PC-3 (cell line): Measurements from ENCODE around the gene ATG7. TPM values are rescaled to one million over a fixed set of nuclear protein-coding genes. Genes with fewer than 3 reads are reported as not detected.

Experiments
- ATAC-seq: fragments of 200-7000 bp; cut with Tn5 transposase; 2 replicates; pipeline ENCODE4 v1.9.1; 2020; ENCODE audit warnings: mild to moderate bottlenecking, moderate library complexity
- BruUV-seq: library from RNA; stranded (reverse); fragments of 400-500 nt; replicated peaks from 2 replicates; lab custom pipeline; 2021; lab: Mats Ljungman, UMichigan
- CTCF ChIA-PET: fragments of 300-600 bp; sonication (Branson Sonifier 250); formaldehyde crosslinking; loops from one replicate; lab custom pipeline; 2022; ENCODE audit warnings: antibody characterized with exemption; lab: Charles Lee
- POLR2A ChIA-PET: fragments of 300-600 bp; sonication (Branson Sonifier 250); formaldehyde crosslinking; loops from one replicate; lab custom pipeline; 2022; ENCODE audit warnings: antibody characterized with exemption; ENCODE audit not compliant: unreplicated experiment; lab: Charles Lee
- DNase-seq: peaks from one replicate; pipeline ENCODE4 v3.0.0-alpha.2; 2015
- H2AFZ ChIP-seq: fragments of 300-600 bp; sonication (generic); 2 replicates; pipeline ENCODE4 v1.6.0; 2016; ENCODE audit warnings: antibody characterized with exemption, low read length
- H3F3A ChIP-seq: fragments of 300-600 bp; sonication (generic); one replicate; pipeline ENCODE4 v1.6.0; 2017; ENCODE audit warnings: antibody characterized with exemption, low read length, control low read depth, mild to moderate bottlenecking; ENCODE audit not compliant: unreplicated experiment
- H3K27ac ChIP-seq: fragments of 300-600 bp; sonication (generic); 2 replicates; pipeline ENCODE4 v1.5.1; 2016; ENCODE audit warnings: mild to moderate bottlenecking, low read length
- H3K27me3 ChIP-seq: fragments of 300-600 bp; sonication (generic); 2 replicates; pipeline ENCODE4 v1.6.1; 2016; ENCODE audit warnings: low read length, mixed read lengths
- H3K36me3 ChIP-seq: fragments of 300-600 bp; sonication (generic); 2 replicates; pipeline ENCODE4 v1.6.1; 2016; ENCODE audit warnings: low read depth, mixed run types, low read length, mixed read lengths
- H3K4me1 ChIP-seq: fragments of 300-600 bp; sonication (generic); 2 replicates; pipeline ENCODE4 v1.5.1; 2016; ENCODE audit warnings: low read length; ENCODE audit not compliant: insufficient read depth
- H3K4me2 ChIP-seq: fragments of 300-600 bp; sonication (generic); 2 replicates; pipeline ENCODE4 v1.6.0; 2016; ENCODE audit warnings: low read length
- H3K4me3 ChIP-seq: fragments of 300-600 bp; sonication (generic); 2 replicates; pipeline ENCODE4 v1.5.1; 2016; ENCODE audit warnings: mild to moderate bottlenecking, low read length, mixed read lengths
- H3K79me2 ChIP-seq: fragments of 300-600 bp; sonication (generic); 2 replicates; pipeline ENCODE4 v1.6.1; 2017; ENCODE audit warnings: low read length, mixed read lengths
- H3K9ac ChIP-seq: fragments of 300-600 bp; sonication (generic); 2 replicates; pipeline ENCODE4 v1.6.0; 2016; ENCODE audit warnings: mild to moderate bottlenecking, low read length
- H3K9me2 ChIP-seq: fragments of 300-600 bp; sonication (generic); replicated peaks from 2 replicates; pipeline ENCODE4 v1.6.1; 2016; ENCODE audit warnings: mixed run types, low read length, mixed read lengths
- H3K9me3 ChIP-seq: fragments of 300-600 bp; sonication (generic); 2 replicates; pipeline ENCODE4 v1.6.1; 2016; ENCODE audit warnings: low read length, mixed read lengths
- H4K20me1 ChIP-seq: fragments of 300-600 bp; sonication (generic); 2 replicates; pipeline ENCODE4 v1.6.1; 2016; ENCODE audit warnings: low read length, mixed read lengths
- EZH2 ChIP-seq: fragments of 300-600 bp; sonication (generic); IDR thresholded peaks from one replicate; pipeline ENCODE4 v1.6.1; 2017; ENCODE audit warnings: antibody characterized with exemption, mild to moderate bottlenecking, low read length; ENCODE audit not compliant: unreplicated experiment
- EZH2phosphoT487 ChIP-seq: fragments of 300-600 bp; sonication (generic); IDR thresholded peaks from 2 replicates; pipeline ENCODE4 v1.6.1; 2018; ENCODE audit warnings: mild to moderate bottlenecking, antibody characterized with exemption, low read length, borderline replicate concordance
- intact Hi-C: fragments of 100-400 bp; cut with micrococcal nuclease; formaldehyde crosslinking; loops from 2 replicates; pipeline ENCODE4 v1.9.0; 2023
- total RNA-seq: library from RNA; depleted of rRNA; stranded (reverse); fragments of >200 nt; gene quantifications from 2 replicates; pipeline ENCODE4 v1.2.3, GENCODE V29; 2014; rRNA removed
- TF ChIP-seq, protein P1 (sequence below): fragments of 300-600 bp; sonication (generic); conservative IDR thresholded peaks from 2 replicates; pipeline ENCODE4 v1.5.1; 2017; ENCODE audit warnings: antibody characterized with exemption, low read depth, mild to moderate bottlenecking, low read length

Gene ATG7
- total RNA-seq, 1 experiment from 2014 or later = 36.5 TPM

DNA sequence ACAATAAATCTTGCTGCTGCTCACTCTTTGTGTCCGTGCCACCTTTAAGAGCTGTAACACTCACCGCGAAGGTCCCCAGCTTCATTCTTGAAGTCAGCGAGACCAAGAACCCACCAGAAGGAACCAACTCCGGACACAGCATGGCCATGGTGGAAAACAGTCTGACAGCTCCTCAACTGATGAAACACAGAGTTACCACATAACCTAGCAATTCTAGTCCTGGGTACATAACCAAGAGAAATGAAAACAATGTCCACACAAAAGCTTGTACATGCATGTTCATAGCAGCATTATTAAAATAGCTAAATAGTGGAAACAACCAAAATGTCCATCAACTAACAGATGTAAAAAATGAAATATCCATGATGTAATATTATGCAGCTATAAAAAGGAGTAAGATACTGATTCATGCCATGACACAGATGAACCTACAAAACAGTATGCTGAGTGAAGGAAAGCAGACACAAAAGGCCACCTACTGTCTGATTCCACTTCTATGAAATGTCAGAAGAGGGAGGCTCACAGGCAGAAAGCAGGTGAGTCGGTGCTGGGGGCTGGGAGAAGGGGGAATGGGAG, 334.8 kb downstream of the ATG7 start:
- Histone ChIP-seq H3K9me3 (no peaks in the 10 kb centered on the region), H3K27me3 (no peaks in the 10 kb centered on the region), H3K79me2 (peaks cover 97% of the 10 kb centered on the region), H3K36me3 (peaks cover 2% of the 10 kb centered on the region; the same call in 1 of the 2 replicates), H2AFZ (no peak overlapping the region), H3K4me1 (peaks cover 20% of the 10 kb centered on the region), H3K4me2 (no peak overlapping the region), H3K9me2 (no peaks in the 10 kb centered on the region), H3K9ac (no peak overlapping the region), H3K4me3 (no peak overlapping the region), H3K27ac (no peak overlapping the region), H3F3A (no peaks in the 10 kb centered on the region), H4K20me1 (peaks cover 20% of the 10 kb centered on the region)
- POLR2A ChIA-PET = no interaction called here
- intact Hi-C loops = no loop called here
- CTCF ChIA-PET = no interaction called here
- no peak for TF ChIP-seq EZH2phosphoT487
- TF ChIP-seq, protein P1, sequence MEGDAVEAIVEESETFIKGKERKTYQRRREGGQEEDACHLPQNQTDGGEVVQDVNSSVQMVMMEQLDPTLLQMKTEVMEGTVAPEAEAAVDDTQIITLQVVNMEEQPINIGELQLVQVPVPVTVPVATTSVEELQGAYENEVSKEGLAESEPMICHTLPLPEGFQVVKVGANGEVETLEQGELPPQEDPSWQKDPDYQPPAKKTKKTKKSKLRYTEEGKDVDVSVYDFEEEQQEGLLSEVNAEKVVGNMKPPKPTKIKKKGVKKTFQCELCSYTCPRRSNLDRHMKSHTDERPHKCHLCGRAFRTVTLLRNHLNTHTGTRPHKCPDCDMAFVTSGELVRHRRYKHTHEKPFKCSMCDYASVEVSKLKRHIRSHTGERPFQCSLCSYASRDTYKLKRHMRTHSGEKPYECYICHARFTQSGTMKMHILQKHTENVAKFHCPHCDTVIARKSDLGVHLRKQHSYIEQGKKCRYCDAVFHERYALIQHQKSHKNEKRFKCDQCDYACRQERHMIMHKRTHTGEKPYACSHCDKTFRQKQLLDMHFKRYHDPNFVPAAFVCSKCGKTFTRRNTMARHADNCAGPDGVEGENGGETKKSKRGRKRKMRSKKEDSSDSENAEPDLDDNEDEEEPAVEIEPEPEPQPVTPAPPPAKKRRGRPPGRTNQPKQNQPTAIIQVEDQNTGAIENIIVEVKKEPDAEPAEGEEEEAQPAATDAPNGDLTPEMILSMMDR = no peak
- TF ChIP-seq EZH2 = no peak
- ATAC-seq (no peak), DNase-seq (no peak)
- no TSS peak for BruUV-seq

Other genes starting within 250 kb of the ATG7 start
- gene HRH1, start 117.9 kb upstream of the ATG7 start, total RNA-seq = 5.9 and 7.5 TPM in 2 replicates